ENCODE data around the gene NEK8. TPM values are rescaled to one million over a fixed set of nuclear protein-coding genes. Genes with fewer than 3 reads are reported as not detected.
"Not testable (repeated sequence)": the region's sequence is repeated elsewhere in the genome, so short reads cannot be mapped to it uniquely, and the experiment has no call there.

The NEK8 gene
- total and polyA plus RNA-seq, 8 donors: 2.5 to 9.7 (median 4.4) TPM

- H3K9me3 ChIP-seq: no peaks in the 10 kb centered on the region
- no peaks in the 10 kb centered on the region for H3K27me3 ChIP-seq
- FAIRE-seq: no peak
- H3K36me3 ChIP-seq: peaks cover 0 to 33% (median 23%) of the 10 kb centered on the region in 3 donors
- ATAC-seq: no peak
- WGBS, 2 donors: 62 to 65% methylated on average over 7 of the region's 7 CpGs
- no peak overlapping the region for H3K4me3 ChIP-seq
- DNase-seq: peak in 1 of 6 donors; percentile 10
- TF ChIP-seq CTCF (IDR thresholded peaks at IDR 0.05): no peak
- intact Hi-C loops (cut with DNase I): loop anchor here in 1 of 3 donors (5.0 kb wide), 1 partner anchor 35 kb away; no protein-coding TSS in a partner anchor
- H3K27ac ChIP-seq: no peak overlapping the region
- H3K4me1 ChIP-seq: peaks cover 11 to 34% (median 18%) of the 10 kb centered on the region in 3 donors
These were observed 6.0 kb upstream of the NEK8 start for GRCh38 chr17:28722417-28723158.

DNA sequence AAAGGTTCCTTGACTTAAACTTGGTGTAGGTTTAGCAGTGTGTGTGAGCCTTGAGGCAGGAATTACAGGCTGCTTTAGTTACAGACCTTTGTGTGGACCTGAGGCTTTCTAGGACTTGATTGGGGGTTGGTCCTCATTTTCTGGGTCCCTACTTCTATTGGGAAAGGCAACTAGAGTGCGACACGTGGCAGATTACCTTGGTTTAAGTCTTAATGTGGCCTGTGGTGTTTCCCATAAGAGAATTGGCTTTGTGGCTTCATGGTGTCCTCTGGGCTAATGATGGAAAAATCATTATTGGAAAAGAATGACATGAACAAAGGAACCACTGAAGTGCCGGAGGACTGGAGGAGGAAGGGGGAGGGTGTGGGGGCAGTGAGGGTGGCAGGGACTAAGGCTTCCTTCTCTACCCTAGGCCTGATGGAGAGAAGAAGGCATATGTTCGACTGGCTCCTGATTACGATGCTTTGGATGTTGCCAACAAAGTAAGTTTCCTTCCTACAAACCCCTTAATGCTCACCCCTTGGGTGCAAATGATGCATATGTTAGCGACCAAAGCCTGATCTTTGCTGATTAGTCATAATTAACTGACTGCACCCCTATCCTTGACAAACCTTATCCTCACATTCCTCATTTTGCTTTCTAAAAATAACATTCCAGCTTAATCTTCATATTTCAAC lies 5.3 kb upstream of the NEK8 start:
- DNase-seq (peak in 1 of 6 donors; percentile 8), FAIRE-seq (no peak), ATAC-seq (no peak)
- Histone ChIP-seq H3K27me3 (no peaks in the 10 kb centered on the region), H3K27ac (no peak overlapping the region), H3K36me3 (peaks cover 0 to 33% (median 23%) of the 10 kb centered on the region in 3 donors), H3K4me1 (peaks cover 11 to 34% (median 18%) of the 10 kb centered on the region in 3 donors), H3K9me3 (no peaks in the 10 kb centered on the region), H3K4me3 (no peak overlapping the region)
- TF ChIP-seq CTCF (IDR thresholded peaks at IDR 0.05): no peak
- intact Hi-C loops (cut with DNase I): loop anchor here in 1 of 3 donors (5.0 kb wide), 1 partner anchor 34 kb away; no protein-coding TSS in a partner anchor
- WGBS, 2 donors: 75% methylated on average over 6 of the region's 6 CpGs

DNA sequence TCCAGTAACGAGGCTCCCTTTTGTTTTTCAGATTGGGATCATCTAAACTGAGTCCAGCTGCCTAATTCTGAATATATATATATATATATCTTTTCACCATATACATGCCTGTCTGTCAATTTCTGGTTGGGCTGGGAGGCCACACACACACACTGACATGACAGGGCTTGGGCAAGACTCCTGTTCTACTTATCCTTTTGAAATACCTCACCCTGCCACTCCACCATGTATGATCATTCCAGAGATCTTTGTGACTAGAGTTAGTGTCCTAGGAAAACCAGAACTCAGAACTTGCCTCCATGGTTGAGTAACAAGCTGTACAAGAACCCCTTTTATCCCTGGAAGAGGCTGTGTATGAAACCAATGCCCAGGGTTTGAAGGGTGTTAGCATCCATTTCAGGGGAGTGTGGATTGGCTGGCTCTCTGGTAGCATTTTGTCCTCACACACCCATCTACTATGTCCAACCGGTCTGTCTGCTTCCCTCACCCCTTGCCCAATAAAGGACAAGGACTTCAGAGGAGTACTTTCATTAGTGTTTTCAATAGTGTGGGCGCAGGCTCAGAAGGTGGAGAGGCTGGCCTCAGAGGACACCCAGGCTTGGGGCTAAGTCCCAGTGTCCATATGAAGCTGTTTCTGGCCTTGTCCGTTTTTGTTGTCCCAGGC lies 4.6 kb upstream of the NEK8 start:
- WGBS, 2 donors: 76% methylated on average over 4 of the region's 4 CpGs
- H3K4me3 ChIP-seq, H3K9me3 ChIP-seq, DNase-seq, H3K27me3 ChIP-seq, ATAC-seq, FAIRE-seq, H3K27ac ChIP-seq: not testable (repeated sequence)
- intact Hi-C loops (cut with DNase I): loop anchor here in 1 of 3 donors (5.0 kb wide), 1 partner anchor 33 kb away; no protein-coding TSS in a partner anchor
- Histone ChIP-seq H3K4me1 (peaks cover 11 to 30% (median 18%) of the 10 kb centered on the region in 3 donors), H3K36me3 (peaks cover 0 to 33% (median 23%) of the 10 kb centered on the region in 3 donors)

GRCh38 chr17:28724500-28725165 lies 4.0 kb upstream of the NEK8 start:
- 82 to 85% methylated on average over 10 of the region's 10 CpGs for WGBS, 2 donors
- peak in 1 of 6 donors; percentile 16 for DNase-seq
- Histone ChIP-seq H3K27ac (no peak overlapping the region), H3K27me3 (no peaks in the 10 kb centered on the region), H3K4me1 (peaks cover 11 to 33% (median 18%) of the 10 kb centered on the region in 3 donors), H3K4me3 (peak overlapping the region in 1 of 4 donors; percentile 84), H3K9me3 (no peaks in the 10 kb centered on the region), H3K36me3 (peaks cover 0 to 33% (median 23%) of the 10 kb centered on the region in 3 donors)
- no peak for ATAC-seq
- no peak for FAIRE-seq
- no peak for TF ChIP-seq CTCF (IDR thresholded peaks at IDR 0.05)
- intact Hi-C loops (cut with DNase I): loop anchor here in 1 of 3 donors (5.0 kb wide), 1 partner anchor 33 kb away; no protein-coding TSS in a partner anchor
